Dendritic cell treated with granulocyte-macrophage colony-stimulating factor and Interleukin-4, amounts not matched to agents 40 ng/mL and 50 ng/mL, for 4 days (primary cell): ENCODE results near the gene DUSP14.
"Not testable (repeated sequence)": the region's sequence is repeated elsewhere in the genome, so short reads cannot be mapped to it uniquely, and the experiment has no call there.

Source experiments
- H3K27ac Mint-ChIP-seq: one replicate; pipeline ENCODE4 v1.8.0; 2022; ENCODE audit warnings: mild to moderate bottlenecking, mixed read lengths
- H3K27me3 Mint-ChIP-seq: one replicate; pipeline ENCODE4 v1.8.0; 2022; ENCODE audit warnings: mild to moderate bottlenecking, mixed read lengths
- H3K36me3 Mint-ChIP-seq: one replicate; pipeline ENCODE4 v1.8.0; 2022; ENCODE audit warnings: low read depth, mixed read lengths
- H3K4me1 Mint-ChIP-seq: one replicate; pipeline ENCODE4 v1.8.0; 2022; ENCODE audit warnings: low read depth, mixed read lengths
- H3K4me3 Mint-ChIP-seq: one replicate; pipeline ENCODE4 v1.8.0; 2022; ENCODE audit warnings: mild to moderate bottlenecking, moderate library complexity, mixed read lengths
- H3K9me3 Mint-ChIP-seq: one replicate; pipeline ENCODE4 v1.8.0; 2022; ENCODE audit warnings: mixed read lengths
- intact Hi-C: fragments of 100-400 bp; cut with micrococcal nuclease; formaldehyde crosslinking; loops from one replicate; pipeline ENCODE4 v1.15.0; 2022

DUSP14 gene, protein sequence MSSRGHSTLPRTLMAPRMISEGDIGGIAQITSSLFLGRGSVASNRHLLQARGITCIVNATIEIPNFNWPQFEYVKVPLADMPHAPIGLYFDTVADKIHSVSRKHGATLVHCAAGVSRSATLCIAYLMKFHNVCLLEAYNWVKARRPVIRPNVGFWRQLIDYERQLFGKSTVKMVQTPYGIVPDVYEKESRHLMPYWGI

DNA sequence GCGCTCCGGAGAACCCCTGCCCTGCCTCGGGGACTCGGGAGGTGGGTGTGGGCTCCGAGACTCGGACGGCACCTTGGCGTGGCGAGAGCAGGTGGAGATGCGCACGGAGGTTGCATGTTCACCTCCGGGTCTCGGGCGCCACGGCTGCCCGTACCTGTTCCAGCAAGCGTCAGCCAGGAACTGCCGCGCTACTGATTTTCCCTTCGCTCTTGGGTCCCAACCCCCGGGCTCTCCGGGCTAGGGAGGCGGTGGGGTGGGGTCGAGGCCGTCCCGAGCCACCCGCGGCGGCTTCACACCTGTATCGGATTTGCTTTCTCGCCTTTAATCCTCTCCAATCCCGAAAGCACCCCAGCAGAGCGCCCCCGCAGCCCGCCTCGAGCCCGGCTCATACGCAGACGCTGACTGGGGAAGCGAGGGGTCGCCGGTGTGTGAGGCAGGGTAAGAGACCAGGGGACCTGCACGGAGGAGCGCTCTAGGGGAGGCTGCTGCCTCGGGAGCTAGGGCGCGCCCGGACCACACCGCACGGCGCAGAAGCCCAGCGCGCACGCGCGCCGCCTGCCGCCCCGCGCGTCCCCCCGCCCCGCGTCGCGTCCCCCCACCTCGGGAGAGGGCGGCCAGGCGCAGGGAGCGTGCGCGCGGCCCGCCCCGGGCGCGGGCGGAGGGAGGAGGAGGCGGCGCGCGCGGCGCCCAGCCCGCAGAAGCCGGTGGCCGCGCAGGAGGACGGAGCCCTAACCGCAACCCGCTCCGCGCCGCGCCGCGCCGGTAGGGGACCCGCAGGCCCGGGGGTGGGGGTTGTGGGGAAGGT lies at the start of gene DUSP14:
DUSP14 (plus strand) TSS at position 695 of the 805 bp plus-strand sequence. CDS start 22,382 bp downstream, outside the sequence.
- Mint-ChIP-seq H3K9me3 (no peaks in the 10 kb centered on the region), H3K36me3 (peaks cover 6% of the 10 kb centered on the region), H3K27me3 (peaks cover 31% of the 10 kb centered on the region), H3K4me3 (peak within 1 kb of the TSS; percentile 96), H3K4me1 (peaks cover 31% of the 10 kb centered on the region), H3K27ac (peak within 1 kb of the TSS; percentile 76)
- intact Hi-C loops, result no loop called here

DNA sequence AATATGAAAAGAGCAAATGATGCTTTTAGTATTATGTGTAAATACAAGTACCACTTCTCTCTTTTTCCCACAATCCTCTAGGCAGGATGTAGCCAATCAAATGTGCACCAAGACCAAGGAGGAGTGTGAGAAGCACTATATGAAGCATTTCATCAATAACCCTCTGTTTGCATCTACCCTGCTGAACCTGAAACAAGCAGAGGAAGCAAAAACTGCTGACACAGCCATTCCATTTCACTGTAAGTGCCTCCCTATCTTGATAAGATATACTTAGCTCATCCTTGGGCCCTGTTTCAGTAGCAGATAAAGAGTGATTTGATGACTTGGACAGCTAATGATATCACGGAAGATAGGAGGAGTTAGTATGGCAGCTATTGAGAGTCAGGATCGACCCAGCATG lies 49.3 kb upstream of the DUSP14 start:
- Mint-ChIP-seq H3K36me3 (peaks cover 84% of the 10 kb centered on the region), H3K4me1 (peaks cover 6% of the 10 kb centered on the region), H3K9me3 (no peaks in the 10 kb centered on the region), H3K27ac (no peak overlapping the region), H3K27me3 (no peaks in the 10 kb centered on the region), H3K4me3 (no peak overlapping the region)
- intact Hi-C loops, result no loop called here

DNA sequence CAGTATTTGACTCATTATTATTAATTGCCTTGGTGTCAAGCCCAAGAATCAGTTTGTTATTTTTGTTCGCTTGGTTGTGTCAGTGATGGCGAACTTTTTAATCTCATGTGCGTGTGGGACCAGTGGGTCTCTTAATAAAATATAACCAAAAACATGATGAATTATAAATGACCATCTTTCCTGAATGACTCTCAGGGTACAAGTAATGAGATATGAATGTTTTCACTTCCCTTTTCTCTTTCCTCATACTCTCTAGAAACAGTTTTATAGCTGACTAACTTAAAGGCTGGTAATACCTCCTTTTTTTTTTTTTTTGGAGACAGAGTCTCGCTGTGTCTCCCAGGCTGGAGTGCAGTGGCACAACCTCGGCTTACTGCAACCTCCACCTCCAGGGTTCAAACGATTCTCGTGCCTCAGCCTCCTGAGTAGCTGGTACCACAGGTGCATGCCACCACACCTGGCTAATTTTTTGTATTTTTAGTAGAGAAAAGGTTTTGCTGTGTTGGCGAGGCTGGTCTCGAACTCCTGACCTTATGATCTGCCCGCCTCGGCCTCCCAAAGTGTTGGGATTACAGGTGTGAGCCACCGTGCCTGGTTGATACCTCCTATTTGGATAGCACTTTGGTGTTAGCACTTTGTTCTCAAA lies 48.2 kb upstream of the DUSP14 start:
- intact Hi-C loops, H3K9me3 Mint-ChIP-seq, H3K27ac Mint-ChIP-seq, H3K27me3 Mint-ChIP-seq, H3K4me1 Mint-ChIP-seq, H3K4me3 Mint-ChIP-seq: not testable (repeated sequence)
- H3K36me3 Mint-ChIP-seq, result peaks cover 82% of the 10 kb centered on the region

DNA sequence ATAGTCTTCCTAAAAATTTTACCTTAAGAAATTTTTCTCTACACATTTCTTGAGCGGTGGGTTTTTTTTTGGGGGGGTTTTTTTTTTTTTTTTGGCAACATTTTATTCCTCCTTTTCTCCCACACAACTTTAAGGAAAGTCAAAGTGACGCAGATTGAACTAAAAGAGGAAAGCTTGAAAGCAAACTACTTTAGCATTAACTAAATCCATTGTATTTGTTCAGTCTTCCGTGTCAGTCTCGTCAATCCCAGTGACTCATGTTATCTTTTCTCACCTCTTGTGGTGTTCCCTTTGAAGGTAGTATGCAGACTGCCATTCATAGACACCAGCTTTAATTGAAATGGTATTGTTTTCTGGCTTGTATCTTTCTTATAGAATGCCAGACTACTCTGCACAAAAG lies 43.7 kb upstream of the DUSP14 start:
- no peak overlapping the region for H3K27ac Mint-ChIP-seq
- intact Hi-C loops, result no loop called here
- no peaks in the 10 kb centered on the region for H3K27me3 Mint-ChIP-seq

DNA sequence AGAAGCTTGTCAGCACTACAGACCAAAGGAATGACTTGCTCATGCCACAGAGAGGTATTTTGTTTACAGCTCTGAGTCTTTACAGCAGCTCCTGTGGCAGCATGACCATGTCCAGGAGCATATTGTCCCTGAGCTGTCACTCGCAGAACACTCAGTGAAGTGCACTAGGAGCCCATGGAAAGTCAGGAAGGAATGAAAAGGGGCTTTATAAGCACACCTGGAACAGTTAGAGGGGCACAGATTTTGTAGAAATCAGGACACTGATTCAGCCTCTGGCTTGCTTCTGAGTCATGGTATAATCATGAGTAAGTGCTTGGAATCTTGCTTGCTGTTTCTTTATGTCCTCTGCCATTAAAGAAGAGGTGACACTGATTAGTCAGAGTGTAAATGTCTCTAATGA lies 42.0 kb upstream of the DUSP14 start:
- no peaks in the 10 kb centered on the region for H3K9me3 Mint-ChIP-seq
- H3K36me3 Mint-ChIP-seq, result peaks cover 94% of the 10 kb centered on the region

More for the DNA sequence above, 43.7 kb upstream of the DUSP14 start:
- Mint-ChIP-seq H3K4me3 (no peak overlapping the region), H3K36me3 (peaks cover 90% of the 10 kb centered on the region), H3K9me3 (no peaks in the 10 kb centered on the region), H3K4me1 (peaks cover 5% of the 10 kb centered on the region)

DNA sequence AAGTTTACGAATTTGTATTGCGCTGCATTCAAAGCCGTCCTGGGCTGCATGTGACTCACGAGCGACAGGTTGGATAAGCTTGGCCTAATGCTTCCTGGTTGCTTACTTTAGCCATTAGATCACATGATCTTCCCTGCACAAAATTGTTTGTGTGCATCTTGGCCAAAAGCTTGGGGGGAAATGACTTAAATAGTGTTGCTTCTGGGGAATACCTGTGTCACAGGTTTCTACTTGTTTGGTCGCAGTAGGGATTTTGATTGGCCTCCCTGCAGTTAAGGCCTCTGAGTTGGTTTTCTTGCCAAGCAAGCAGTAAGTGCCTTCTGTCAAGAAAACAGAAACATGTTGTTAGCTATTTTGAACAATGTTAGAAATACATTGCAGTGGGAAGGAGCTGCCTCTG lies 39.6 kb upstream of the DUSP14 start:
- peaks cover 77% of the 10 kb centered on the region for H3K36me3 Mint-ChIP-seq
- H3K4me1 Mint-ChIP-seq, result peaks cover 5% of the 10 kb centered on the region
- H3K9me3 Mint-ChIP-seq, result no peaks in the 10 kb centered on the region
- intact Hi-C loops, result no loop called here
- no peak overlapping the region for H3K4me3 Mint-ChIP-seq
- no peaks in the 10 kb centered on the region for H3K27me3 Mint-ChIP-seq
- no peak overlapping the region for H3K27ac Mint-ChIP-seq

More for the DNA sequence above, 42.0 kb upstream of the DUSP14 start:
- no peaks in the 10 kb centered on the region for H3K27me3 Mint-ChIP-seq
- no peak overlapping the region for H3K27ac Mint-ChIP-seq
- no peak overlapping the region for H3K4me3 Mint-ChIP-seq
- intact Hi-C loops, result no loop called here
- H3K4me1 Mint-ChIP-seq, result peaks cover 5% of the 10 kb centered on the region

DNA sequence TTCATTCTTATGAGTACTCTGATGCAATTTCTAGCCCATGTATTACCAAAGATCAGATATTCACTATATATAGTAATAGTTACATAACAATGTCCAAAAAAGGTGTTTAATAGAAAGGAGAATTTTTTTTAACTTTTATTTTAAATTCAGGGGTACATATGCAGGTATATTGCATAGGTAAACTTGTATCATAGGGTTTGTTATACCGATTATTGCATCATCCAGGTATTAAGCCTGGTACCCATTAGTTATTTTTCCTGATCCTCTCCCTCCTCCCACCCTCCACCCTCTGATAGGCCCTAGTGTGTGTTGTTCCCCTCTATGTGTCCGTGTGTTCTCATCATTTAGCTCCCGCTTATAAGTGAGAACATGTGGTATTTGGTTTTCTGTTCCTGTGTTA lies 31.9 kb upstream of the DUSP14 start:
- H3K27me3 Mint-ChIP-seq, H3K9me3 Mint-ChIP-seq, H3K4me3 Mint-ChIP-seq, intact Hi-C loops, H3K27ac Mint-ChIP-seq, H3K4me1 Mint-ChIP-seq: not testable (repeated sequence)
- H3K36me3 Mint-ChIP-seq, result peaks cover 64% of the 10 kb centered on the region

DNA sequence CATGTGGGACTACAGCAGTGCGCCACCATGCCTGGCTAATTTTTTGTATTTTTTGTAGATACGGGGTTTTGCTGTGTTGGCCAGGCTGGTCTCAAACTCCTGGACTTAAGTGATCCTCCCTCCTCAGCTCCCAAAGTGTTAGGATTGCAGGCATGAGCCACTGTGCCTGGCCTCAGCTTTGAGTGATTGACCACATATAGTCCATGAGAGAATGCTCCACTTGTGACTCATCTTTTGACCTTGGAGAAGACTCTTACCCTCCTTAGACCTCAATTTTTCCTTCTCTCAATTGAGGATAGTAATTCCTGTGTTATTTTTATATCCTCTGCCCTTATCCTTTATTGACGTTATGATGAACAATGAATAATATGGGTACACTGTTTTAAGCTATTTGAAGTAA lies 30.9 kb upstream of the DUSP14 start:
- intact Hi-C loops, result no loop called here
- H3K4me3 Mint-ChIP-seq, result no peak overlapping the region
- no peaks in the 10 kb centered on the region for H3K27me3 Mint-ChIP-seq
- no peak overlapping the region for H3K27ac Mint-ChIP-seq
- peaks cover 65% of the 10 kb centered on the region for H3K36me3 Mint-ChIP-seq
- H3K9me3 Mint-ChIP-seq, result no peaks in the 10 kb centered on the region
- no peaks in the 10 kb centered on the region for H3K4me1 Mint-ChIP-seq

DNA sequence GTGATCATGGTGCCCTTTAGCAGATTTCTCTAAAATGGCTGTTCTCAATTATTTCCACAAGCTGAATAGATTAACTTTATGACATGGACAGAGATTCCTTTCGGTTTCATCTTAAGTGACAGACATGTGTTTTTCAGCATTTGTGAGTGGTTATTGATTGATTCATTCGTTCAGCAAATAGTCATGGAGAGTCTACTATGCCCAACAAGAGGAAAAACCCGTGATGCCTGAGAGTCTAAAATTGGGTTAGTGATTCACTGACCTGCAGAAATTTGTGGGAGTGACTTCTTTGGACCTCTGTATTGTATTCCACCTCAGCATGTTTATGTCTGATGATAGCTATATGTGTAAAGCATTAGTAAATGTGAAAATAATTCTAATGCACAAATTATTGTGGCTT lies 28.0 kb upstream of the DUSP14 start:
- Mint-ChIP-seq H3K4me1 (no peaks in the 10 kb centered on the region), H3K4me3 (no peak overlapping the region)

DNA sequence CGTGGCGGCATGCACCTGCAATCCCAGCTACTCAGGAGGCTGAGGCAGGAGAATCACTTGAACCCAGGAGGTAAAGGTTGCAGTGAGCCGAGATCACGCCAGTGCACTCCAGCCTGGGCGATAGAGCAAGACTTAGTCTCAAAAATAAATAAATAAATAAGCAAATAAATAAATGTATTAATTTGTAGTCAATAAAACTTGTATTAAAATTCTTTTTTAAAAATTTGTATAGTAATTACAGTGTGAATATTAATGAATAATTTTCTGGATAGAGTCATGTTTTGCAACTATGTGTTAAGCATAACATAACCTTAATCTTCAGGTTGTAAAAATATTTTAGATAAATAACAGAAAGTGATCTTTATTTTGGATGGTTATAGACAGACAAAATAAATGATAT lies 27.2 kb upstream of the DUSP14 start:
- peaks cover 89% of the 10 kb centered on the region for H3K36me3 Mint-ChIP-seq
- H3K27ac Mint-ChIP-seq, result no peak overlapping the region
- H3K4me3 Mint-ChIP-seq, result no peak overlapping the region
- intact Hi-C loops, result no loop called here
- no peaks in the 10 kb centered on the region for H3K27me3 Mint-ChIP-seq
- H3K9me3 Mint-ChIP-seq, result no peaks in the 10 kb centered on the region
- no peaks in the 10 kb centered on the region for H3K4me1 Mint-ChIP-seq

More for the DNA sequence above, 28.0 kb upstream of the DUSP14 start:
- Mint-ChIP-seq H3K27ac (no peak overlapping the region), H3K9me3 (no peaks in the 10 kb centered on the region), H3K27me3 (no peaks in the 10 kb centered on the region), H3K36me3 (peaks cover 81% of the 10 kb centered on the region)
- intact Hi-C loops, result no loop called here

DNA sequence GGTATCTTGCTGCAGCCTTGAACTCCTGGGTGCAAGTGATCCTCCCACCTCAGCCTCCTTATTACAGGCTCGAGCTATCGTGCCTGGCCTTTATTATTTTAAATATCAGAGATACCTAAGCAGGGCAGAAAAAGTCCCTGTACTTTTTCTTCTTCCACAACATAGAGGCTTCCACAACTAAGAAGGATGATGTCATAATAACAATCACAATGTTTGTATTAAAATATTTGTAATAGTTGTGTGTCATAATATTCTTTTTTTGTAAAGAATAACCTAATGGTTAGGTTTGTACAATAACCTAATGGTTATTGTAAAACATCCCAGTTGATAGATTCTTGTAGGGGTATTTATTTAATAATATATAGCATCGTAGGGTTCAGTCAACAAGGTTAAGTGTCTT lies 26.7 kb upstream of the DUSP14 start:
- no peak overlapping the region for H3K27ac Mint-ChIP-seq
- H3K36me3 Mint-ChIP-seq, result peaks cover 92% of the 10 kb centered on the region
- no peak overlapping the region for H3K4me3 Mint-ChIP-seq
- no peaks in the 10 kb centered on the region for H3K9me3 Mint-ChIP-seq
- H3K4me1 Mint-ChIP-seq, result no peaks in the 10 kb centered on the region
- intact Hi-C loops, result no loop called here
- no peaks in the 10 kb centered on the region for H3K27me3 Mint-ChIP-seq

DNA sequence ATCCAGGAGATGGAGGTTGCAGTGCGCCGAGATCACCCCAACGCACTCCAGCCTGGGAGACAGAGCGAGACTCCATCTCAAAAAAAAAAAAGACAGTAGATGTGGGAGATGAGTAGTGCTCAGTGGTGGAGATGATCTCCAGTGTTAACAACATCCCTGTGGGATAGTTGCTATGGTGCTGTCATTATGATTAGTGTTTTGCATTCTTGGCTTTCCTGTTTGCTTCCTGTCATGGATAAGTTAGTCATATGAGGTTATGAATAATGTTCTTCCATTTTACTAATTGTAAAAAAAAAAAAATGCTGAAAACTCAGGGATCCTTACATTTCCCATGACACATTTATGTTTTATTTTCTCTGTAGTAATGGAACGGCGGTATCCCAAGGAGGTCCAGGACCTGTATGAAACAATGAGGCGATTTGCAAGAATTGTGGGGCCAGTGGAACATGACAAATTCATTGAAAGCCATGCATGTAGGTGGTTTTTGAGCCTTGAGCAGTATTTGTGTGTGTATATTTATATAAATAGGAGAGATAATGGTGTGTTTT lies 24.5 kb upstream of the DUSP14 start:
- intact Hi-C loops, result no loop called here
- H3K27me3 Mint-ChIP-seq, result no peaks in the 10 kb centered on the region
- peaks cover 91% of the 10 kb centered on the region for H3K36me3 Mint-ChIP-seq
- no peak overlapping the region for H3K4me3 Mint-ChIP-seq
- no peaks in the 10 kb centered on the region for H3K4me1 Mint-ChIP-seq
- no peak overlapping the region for H3K27ac Mint-ChIP-seq
- H3K9me3 Mint-ChIP-seq, result no peaks in the 10 kb centered on the region

DNA sequence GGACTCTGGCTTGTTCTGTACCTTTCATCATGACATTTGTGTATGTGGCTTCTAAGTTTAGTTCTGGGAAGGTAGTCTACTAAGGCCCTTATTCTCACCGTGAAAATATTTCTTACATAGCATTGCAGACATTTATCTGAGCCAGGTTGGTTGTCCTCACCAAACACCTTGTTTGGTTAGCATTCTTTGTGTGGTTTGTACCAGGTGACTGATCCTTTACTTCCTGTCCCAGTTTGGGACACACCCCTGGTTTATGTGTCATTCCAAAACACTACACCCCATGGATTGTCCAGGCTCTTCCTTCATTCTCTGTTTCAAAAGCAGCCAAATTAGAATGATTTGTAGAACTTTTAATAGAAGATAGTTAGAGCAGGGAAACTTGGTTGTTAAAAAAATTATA lies 23.2 kb upstream of the DUSP14 start:
- Mint-ChIP-seq H3K4me3 (no peak overlapping the region), H3K9me3 (no peaks in the 10 kb centered on the region), H3K27ac (no peak overlapping the region), H3K4me1 (no peaks in the 10 kb centered on the region), H3K36me3 (peaks cover 93% of the 10 kb centered on the region), H3K27me3 (no peaks in the 10 kb centered on the region)
- intact Hi-C loops, result no loop called here

DNA sequence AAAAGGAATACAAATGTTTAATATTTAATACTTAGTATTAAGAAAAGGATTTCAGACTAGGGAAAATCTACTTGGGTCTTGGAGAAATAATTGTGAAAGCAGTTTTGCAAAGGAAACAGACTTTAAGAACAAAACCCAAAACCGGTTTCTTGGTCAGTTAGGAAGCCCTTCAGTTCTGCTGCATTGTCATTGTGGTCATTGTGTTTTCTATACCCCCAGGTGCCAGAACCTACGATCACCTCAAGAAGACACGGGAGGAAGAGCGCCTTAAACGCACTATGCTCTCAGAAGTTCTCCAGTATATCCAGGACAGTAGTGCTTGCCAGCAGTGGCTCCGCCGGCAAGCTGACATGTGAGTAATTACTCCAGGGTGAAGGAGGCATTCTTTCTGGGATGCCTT lies 19.5 kb upstream of the DUSP14 start:
- Mint-ChIP-seq H3K4me1 (no peaks in the 10 kb centered on the region), H3K27ac (no peak overlapping the region), H3K4me3 (no peak overlapping the region), H3K36me3 (peaks cover 95% of the 10 kb centered on the region), H3K27me3 (no peaks in the 10 kb centered on the region), H3K9me3 (no peaks in the 10 kb centered on the region)
- intact Hi-C loops, result no loop called here
